Measurements from ENCODE around the gene MED13L. TPM values are rescaled to one million over a fixed set of nuclear protein-coding genes. Genes with fewer than 3 reads are reported as not detected.
A peak's percentile ranks its signal among the peaks of the same experiment; 100 is the strongest.

Gene MED13L
- total and polyA plus RNA-seq, 12 donors = 8.8 to 106 (median 73.8) TPM

- no peaks in the 10 kb centered on the region for H3K36me3 ChIP-seq (replicated peaks in 1 of 2)
- no peaks in the 10 kb centered on the region for H3K9me3 ChIP-seq (replicated peaks in 1 of 3)
- no peak overlapping the region for H3K27ac ChIP-seq
- no peaks in the 10 kb centered on the region for H3K27me3 ChIP-seq
- TF ChIP-seq POLR2A (IDR thresholded peaks at IDR 0.05) = no peak
- TF ChIP-seq CTCF (IDR thresholded peaks at IDR 0.05) = no peak
- no peak for DNase-seq
- WGBS, 4 donors = 86 to 97% (median 90%) methylated on average over 7 of the region's 7 CpGs
- no peaks in the 10 kb centered on the region for H3K4me1 ChIP-seq (replicated peaks in 1 of 2)
- intact Hi-C loops (cut with DNase I) = no loop called here
- H3K4me3 ChIP-seq = no peak overlapping the region
Observed at GRCh38 chr12:115934877-115935276, 342.6 kb downstream of the MED13L start.

GRCh38 chr12:115934046-115934445, 343.4 kb downstream of the MED13L start:
- DNase-seq = peak in 3 of 7 donors; percentile 13 to 52 (median 30)
- WGBS, 4 donors = 31 to 48% (median 45%) methylated on average over 3 of the region's 3 CpGs
- TF ChIP-seq POLR2A (IDR thresholded peaks at IDR 0.05) (no peak), CTCF (IDR thresholded peaks at IDR 0.05) (no peak)
- intact Hi-C loops (cut with DNase I) = no loop called here
- Histone ChIP-seq H3K27me3 (no peaks in the 10 kb centered on the region), H3K4me3 (no peak overlapping the region), H3K27ac (no peak overlapping the region), H3K9me3 (replicated peaks in 1 of 3) (no peaks in the 10 kb centered on the region), H3K36me3 (replicated peaks in 1 of 2) (no peaks in the 10 kb centered on the region), H3K4me1 (replicated peaks in 1 of 2) (no peaks in the 10 kb centered on the region)

- DNase-seq = peak in 1 of 7 donors; percentile 24
- no peaks in the 10 kb centered on the region for H3K27me3 ChIP-seq
- no peak overlapping the region for H3K4me3 ChIP-seq
- no peaks in the 10 kb centered on the region for H3K9me3 ChIP-seq (replicated peaks in 1 of 3)
- H3K27ac ChIP-seq = no peak overlapping the region
- TF ChIP-seq CTCF (IDR thresholded peaks at IDR 0.05) (no peak), POLR2A (IDR thresholded peaks at IDR 0.05) (no peak)
- no peaks in the 10 kb centered on the region for H3K36me3 ChIP-seq (replicated peaks in 1 of 2)
- 10 to 70% (median 46%) methylated on average over 1 of the region's 1 CpG for WGBS, 4 donors
- intact Hi-C loops (cut with DNase I) = no loop called here
- H3K4me1 ChIP-seq (replicated peaks in 1 of 2) = no peaks in the 10 kb centered on the region
Observed at GRCh38 chr12:115932066-115932465, 345.4 kb downstream of the MED13L start.

DNA sequence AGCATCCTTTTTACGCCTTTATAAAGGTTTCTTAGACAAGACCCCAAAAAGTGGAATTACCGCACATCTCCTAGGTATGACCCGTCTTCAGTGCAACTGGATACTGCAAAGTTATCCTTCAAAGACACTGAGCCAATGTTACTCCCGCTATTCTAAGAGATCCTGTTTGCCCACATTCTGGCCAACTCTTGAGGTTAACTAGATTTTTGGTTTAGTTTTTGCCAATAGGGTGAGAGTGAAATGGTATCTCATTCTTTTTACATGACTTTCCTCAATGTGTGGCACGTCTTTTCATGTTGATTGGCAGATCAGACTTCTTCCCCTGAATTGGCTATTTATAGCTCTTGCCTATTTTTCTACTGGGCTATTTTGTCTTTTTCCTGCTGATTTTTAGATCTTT, 347.2 kb downstream of the MED13L start:
- H3K36me3 ChIP-seq (replicated peaks in 1 of 2) = no peaks in the 10 kb centered on the region
- H3K4me3 ChIP-seq = no peak overlapping the region
- no peak for DNase-seq
- 69 to 76% (median 71%) methylated on average over 5 of the region's 5 CpGs for WGBS, 4 donors
- no peaks in the 10 kb centered on the region for H3K4me1 ChIP-seq (replicated peaks in 1 of 2)
- H3K27me3 ChIP-seq = no peaks in the 10 kb centered on the region
- H3K27ac ChIP-seq = no peak overlapping the region
- TF ChIP-seq CTCF (IDR thresholded peaks at IDR 0.05) = no peak
- TF ChIP-seq POLR2A (IDR thresholded peaks at IDR 0.05) = no peak
- intact Hi-C loops (cut with DNase I) = no loop called here
- H3K9me3 ChIP-seq (replicated peaks in 1 of 3) = no peaks in the 10 kb centered on the region
